HepG2 (cell line): ENCODE data around the gene TUBB2B. TPM values are rescaled to one million over a fixed set of nuclear protein-coding genes. Genes with fewer than 3 reads are reported as not detected.

Experiments used
- ADNP ChIP-seq: sonication (generic); formaldehyde crosslinking; IDR thresholded peaks from 2 replicates; pipeline ENCODE4 v1.4.0; 2020; ENCODE audit warnings: missing genetic modification reagents
- FOXP1 ChIP-seq, 2 experiments: fragments of 450-650 bp in 1 of 2; IDR thresholded peaks; 2 replicates each; pipeline ENCODE4 v1.6.1; 2017 to 2018; ENCODE audit warnings: antibody characterized with exemption in 1 of 2
- JUNB ChIP-seq: sonication (generic); formaldehyde crosslinking; IDR thresholded peaks from 2 replicates; pipeline ENCODE4 v1.8.0; 2022; ENCODE audit warnings: missing genetic modification reagents, mild to moderate bottlenecking, borderline replicate concordance
- PHF20 ChIP-seq: sonication (generic); formaldehyde crosslinking; IDR thresholded peaks from 2 replicates; pipeline ENCODE4 v1.5.0; 2020; ENCODE audit warnings: mild to moderate bottlenecking, missing genetic modification reagents
- RBFOX2 ChIP-seq: fragments of 200-400 bp; formaldehyde crosslinking; IDR thresholded peaks from 2 replicates; pipeline ENCODE4 v1.6.1; 2017; ENCODE audit warnings: low read depth, mild to moderate bottlenecking, low read length
- REL ChIP-seq: sonication (generic); formaldehyde crosslinking; conservative IDR thresholded peaks from 2 replicates; pipeline ENCODE4 v1.8.0; 2022; ENCODE audit warnings: mild to moderate bottlenecking, missing genetic modification reagents, moderate library complexity
- RXRA ChIP-seq: sonication (generic); formaldehyde crosslinking; IDR thresholded peaks from 2 replicates; pipeline ENCODE4 v1.5.1; 2020; ENCODE audit warnings: missing genetic modification reagents
- U2AF2 ChIP-seq: fragments of 200-400 bp; formaldehyde crosslinking; IDR thresholded peaks from 2 replicates; pipeline ENCODE4 v1.6.1; 2017; ENCODE audit warnings: low read depth, mild to moderate bottlenecking, low read length
- ZNF143 ChIP-seq: sonication (generic); formaldehyde crosslinking; IDR thresholded peaks from 2 replicates; pipeline ENCODE4 v1.4.0; 2020; ENCODE audit warnings: missing genetic modification reagents
- ZNF616 ChIP-seq: sonication (generic); formaldehyde crosslinking; IDR thresholded peaks from 2 replicates; pipeline ENCODE4 v1.5.0; 2020; ENCODE audit warnings: low read depth, mild to moderate bottlenecking, missing genetic modification reagents
- polyA plus RNA-seq, 8 experiments: library from polyadenylated mRNA; depleted of rRNA in 3 of 8; stranded (reverse) in 7 of 8; unstranded in 1 of 8; fragments of >200 nt; fragmentation: Illumina TruSeq in 4 of 8; extraction: Trizol in 4 of 8; gene quantifications; 2 replicates each; pipeline versions ENCODE4 v1.2.1 to v1.2.3, GENCODE V29; 2011 to 2016; ENCODE audit warnings: low read depth in 4 of 8, missing spikeins in 1 of 8, mixed read lengths in 1 of 8; ENCODE audit not compliant: insufficient read depth in 1 of 8
- total RNA-seq, 5 experiments: library from RNA; depleted of rRNA; stranded (reverse); fragments of >200 nt; fragmentation: Illumina TruSeq; extraction: Trizol; gene quantifications; 2 replicates each; pipeline ENCODE4 v1.2.3, GENCODE V29; 2016; ENCODE audit warnings: low read depth in 1 of 5
- TF ChIP-seq, protein P1 (sequence below): sonication (generic); formaldehyde crosslinking; IDR thresholded peaks from 2 replicates; pipeline ENCODE4 v1.4.0; 2020; ENCODE audit warnings: missing genetic modification reagents, borderline replicate concordance
- TF ChIP-seq, protein P2 (sequence below): IDR thresholded peaks from 2 replicates; pipeline ENCODE4 v1.4.0; 2020; ENCODE audit warnings: mild to moderate bottlenecking, missing genetic modification reagents
- TF ChIP-seq, protein P3 (sequence below), 2 experiments: sonication (generic) in 1 of 2; formaldehyde crosslinking in 1 of 2; IDR thresholded peaks; 2 replicates each; pipeline versions ENCODE4 v1.4.0 to v1.6.1; 2016 to 2020; ENCODE audit warnings: borderline replicate concordance in 1 of 2, low read depth in 1 of 2, mild to moderate bottlenecking in 1 of 2, missing genetic modification reagents in 1 of 2

Gene TUBB2B
- total and polyA plus RNA-seq, 2 of the 13 experiments (the other 11 are each of a cell fraction or from before 2014, with no cell fraction given), result 10.3 to 23.6 TPM

DNA sequence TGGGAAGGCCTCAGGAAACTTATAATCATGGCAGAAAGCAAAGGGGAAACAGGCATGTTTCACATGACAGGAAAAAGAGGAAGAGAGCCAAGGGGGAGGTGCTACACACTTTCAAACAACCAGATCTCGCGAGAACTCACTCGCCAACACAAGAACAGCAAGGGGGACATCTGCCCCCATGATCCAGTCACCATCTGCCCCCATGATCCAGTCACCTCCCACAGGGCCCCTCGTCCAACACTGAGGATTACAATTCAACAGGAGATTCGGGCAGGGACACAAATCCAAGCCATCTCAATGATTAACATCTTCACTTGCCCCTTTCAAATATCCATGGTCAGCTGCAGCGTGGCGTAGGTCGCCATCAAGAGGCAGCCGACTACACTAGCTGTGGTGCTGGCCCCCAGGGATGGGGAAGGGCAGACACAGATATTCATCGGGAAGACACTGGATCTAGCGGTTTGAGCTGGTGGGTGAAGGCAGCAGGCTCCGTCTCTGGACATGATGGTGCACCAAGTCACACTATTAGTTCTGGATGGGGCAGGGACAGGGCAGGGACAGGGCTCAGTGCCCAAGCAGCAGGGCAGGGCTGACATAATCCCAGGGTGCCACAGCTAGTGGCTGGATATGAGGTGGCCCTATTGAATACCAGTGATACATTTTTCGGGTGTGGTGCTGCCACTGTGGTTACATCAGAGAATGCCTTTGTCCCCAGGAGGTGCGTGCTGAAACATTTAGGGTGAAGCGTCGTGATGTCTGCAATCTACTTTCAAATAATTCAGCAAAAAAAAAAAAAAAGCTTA is 31.6 kb downstream of the TUBB2B start (continued):
- TF ChIP-seq, protein P1, sequence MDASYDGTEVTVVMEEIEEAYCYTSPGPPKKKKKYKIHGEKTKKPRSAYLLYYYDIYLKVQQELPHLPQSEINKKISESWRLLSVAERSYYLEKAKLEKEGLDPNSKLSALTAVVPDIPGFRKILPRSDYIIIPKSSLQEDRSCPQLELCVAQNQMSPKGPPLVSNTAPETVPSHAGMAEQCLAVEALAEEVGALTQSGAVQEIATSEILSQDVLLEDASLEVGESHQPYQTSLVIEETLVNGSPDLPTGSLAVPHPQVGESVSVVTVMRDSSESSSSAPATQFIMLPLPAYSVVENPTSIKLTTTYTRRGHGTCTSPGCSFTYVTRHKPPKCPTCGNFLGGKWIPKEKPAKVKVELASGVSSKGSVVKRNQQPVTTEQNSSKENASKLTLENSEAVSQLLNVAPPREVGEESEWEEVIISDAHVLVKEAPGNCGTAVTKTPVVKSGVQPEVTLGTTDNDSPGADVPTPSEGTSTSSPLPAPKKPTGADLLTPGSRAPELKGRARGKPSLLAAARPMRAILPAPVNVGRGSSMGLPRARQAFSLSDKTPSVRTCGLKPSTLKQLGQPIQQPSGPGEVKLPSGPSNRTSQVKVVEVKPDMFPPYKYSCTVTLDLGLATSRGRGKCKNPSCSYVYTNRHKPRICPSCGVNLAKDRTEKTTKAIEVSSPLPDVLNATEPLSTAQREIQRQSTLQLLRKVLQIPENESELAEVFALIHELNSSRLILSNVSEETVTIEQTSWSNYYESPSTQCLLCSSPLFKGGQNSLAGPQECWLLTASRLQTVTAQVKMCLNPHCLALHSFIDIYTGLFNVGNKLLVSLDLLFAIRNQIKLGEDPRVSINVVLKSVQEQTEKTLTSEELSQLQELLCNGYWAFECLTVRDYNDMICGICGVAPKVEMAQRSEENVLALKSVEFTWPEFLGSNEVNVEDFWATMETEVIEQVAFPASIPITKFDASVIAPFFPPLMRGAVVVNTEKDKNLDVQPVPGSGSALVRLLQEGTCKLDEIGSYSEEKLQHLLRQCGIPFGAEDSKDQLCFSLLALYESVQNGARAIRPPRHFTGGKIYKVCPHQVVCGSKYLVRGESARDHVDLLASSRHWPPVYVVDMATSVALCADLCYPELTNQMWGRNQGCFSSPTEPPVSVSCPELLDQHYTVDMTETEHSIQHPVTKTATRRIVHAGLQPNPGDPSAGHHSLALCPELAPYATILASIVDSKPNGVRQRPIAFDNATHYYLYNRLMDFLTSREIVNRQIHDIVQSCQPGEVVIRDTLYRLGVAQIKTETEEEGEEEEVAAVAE (CRISPR knock-in tag), result no peak
- TF ChIP-seq JUNB (CRISPR knock-in tag) (no peak), ADNP (no peak), PHF20 (CRISPR knock-in tag) (0 out of 2 replicates have a peak, but pooled peaks have one; percentile 61), REL (no peak), RXRA (CRISPR knock-in tag) (no peak), RBFOX2 (peak; percentile 68), ZNF616 (CRISPR knock-in tag) (no peak), U2AF2 (no peak), FOXP1 (IDR thresholded peaks at IDR 0.05) (no peak), FOXP1 (CRISPR knock-in tag; IDR thresholded peaks at IDR 0.05) (0 out of 2 replicates have a peak, but pooled peaks have one; percentile 18), ZNF143 (CRISPR knock-in tag) (no peak)
- TF ChIP-seq, protein P2, sequence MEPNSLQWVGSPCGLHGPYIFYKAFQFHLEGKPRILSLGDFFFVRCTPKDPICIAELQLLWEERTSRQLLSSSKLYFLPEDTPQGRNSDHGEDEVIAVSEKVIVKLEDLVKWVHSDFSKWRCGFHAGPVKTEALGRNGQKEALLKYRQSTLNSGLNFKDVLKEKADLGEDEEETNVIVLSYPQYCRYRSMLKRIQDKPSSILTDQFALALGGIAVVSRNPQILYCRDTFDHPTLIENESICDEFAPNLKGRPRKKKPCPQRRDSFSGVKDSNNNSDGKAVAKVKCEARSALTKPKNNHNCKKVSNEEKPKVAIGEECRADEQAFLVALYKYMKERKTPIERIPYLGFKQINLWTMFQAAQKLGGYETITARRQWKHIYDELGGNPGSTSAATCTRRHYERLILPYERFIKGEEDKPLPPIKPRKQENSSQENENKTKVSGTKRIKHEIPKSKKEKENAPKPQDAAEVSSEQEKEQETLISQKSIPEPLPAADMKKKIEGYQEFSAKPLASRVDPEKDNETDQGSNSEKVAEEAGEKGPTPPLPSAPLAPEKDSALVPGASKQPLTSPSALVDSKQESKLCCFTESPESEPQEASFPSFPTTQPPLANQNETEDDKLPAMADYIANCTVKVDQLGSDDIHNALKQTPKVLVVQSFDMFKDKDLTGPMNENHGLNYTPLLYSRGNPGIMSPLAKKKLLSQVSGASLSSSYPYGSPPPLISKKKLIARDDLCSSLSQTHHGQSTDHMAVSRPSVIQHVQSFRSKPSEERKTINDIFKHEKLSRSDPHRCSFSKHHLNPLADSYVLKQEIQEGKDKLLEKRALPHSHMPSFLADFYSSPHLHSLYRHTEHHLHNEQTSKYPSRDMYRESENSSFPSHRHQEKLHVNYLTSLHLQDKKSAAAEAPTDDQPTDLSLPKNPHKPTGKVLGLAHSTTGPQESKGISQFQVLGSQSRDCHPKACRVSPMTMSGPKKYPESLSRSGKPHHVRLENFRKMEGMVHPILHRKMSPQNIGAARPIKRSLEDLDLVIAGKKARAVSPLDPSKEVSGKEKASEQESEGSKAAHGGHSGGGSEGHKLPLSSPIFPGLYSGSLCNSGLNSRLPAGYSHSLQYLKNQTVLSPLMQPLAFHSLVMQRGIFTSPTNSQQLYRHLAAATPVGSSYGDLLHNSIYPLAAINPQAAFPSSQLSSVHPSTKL (CRISPR knock-in tag), result peak; percentile 57
- TF ChIP-seq, protein P3, sequence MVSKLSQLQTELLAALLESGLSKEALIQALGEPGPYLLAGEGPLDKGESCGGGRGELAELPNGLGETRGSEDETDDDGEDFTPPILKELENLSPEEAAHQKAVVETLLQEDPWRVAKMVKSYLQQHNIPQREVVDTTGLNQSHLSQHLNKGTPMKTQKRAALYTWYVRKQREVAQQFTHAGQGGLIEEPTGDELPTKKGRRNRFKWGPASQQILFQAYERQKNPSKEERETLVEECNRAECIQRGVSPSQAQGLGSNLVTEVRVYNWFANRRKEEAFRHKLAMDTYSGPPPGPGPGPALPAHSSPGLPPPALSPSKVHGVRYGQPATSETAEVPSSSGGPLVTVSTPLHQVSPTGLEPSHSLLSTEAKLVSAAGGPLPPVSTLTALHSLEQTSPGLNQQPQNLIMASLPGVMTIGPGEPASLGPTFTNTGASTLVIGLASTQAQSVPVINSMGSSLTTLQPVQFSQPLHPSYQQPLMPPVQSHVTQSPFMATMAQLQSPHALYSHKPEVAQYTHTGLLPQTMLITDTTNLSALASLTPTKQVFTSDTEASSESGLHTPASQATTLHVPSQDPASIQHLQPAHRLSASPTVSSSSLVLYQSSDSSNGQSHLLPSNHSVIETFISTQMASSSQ (IDR thresholded peaks at IDR 0.05; ENCODE audit: low read depth), result peak; percentile 41
- TF ChIP-seq, protein P3 (CRISPR knock-in tag; IDR thresholded peaks at IDR 0.05; ENCODE audit: borderline replicate concordance), result 0 out of 2 replicates have a peak, but pooled peaks have one; percentile 41
